ENCODE data around the gene ZNF76.

Gene ZNF76

DNA sequence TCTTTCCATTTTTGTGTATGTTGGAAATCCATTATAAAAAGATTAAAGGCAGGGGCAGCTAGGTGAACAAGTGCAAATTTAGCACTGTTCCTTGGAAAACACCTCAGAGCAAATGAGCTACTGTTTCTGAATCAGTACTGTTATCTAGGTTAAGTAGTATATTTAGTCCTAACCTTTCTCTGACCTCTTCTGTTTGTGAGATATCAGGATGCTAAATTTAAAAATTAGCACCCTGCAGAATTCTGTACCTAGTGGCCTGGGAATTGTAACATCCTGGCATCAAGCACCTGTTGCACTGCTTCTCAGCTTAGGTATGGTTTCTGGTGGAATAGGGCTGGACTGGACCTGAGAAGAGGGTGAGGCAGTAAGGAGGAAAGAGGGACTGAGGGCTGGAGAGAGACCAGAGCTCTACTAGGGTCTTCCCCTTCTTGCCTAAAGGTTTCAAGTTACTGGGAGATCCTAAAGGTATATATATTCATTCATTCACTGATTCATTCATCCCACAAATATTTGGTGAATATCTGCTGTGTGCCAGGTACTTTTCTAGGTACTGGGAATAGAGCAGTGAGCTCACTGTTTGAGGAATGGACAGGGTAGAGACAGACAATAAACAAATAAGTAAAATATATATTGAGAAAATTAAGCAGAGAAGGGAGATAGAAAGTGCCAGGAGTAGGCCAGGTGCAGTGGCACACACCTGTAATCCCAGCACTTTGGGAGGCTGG, 5.2 kb downstream of the ZNF76 start:
- Histone ChIP-seq H3K27ac (ENCODE audit: low read depth, low read length) (no peak overlapping the region), H3K9ac (ENCODE audit: low read depth in 1 of 2, low read length in 2 of 2) (no peak overlapping the region), H3K4me1 (ENCODE audit: control insufficient read depth in 1 of 2, insufficient read depth in 2 of 2, low read length in 2 of 2) (peaks cover 8 to 14% of the 10 kb centered on the region in 2 donors), H3K9me3 (ENCODE audit: control insufficient read depth in 1 of 2, low read length in 2 of 2) (no peaks in the 10 kb centered on the region), H3K4me3 (ENCODE audit: low read depth in 1 of 2, low read length in 2 of 2) (no peak overlapping the region), H3K27me3 (ENCODE audit: control insufficient read depth in 1 of 2, insufficient read depth in 2 of 2, low read length in 2 of 2) (no peaks in the 10 kb centered on the region), H3K36me3 (ENCODE audit: control insufficient read depth in 1 of 2, insufficient read depth in 2 of 2, low read length in 2 of 2) (no peaks in the 10 kb centered on the region)

DNA sequence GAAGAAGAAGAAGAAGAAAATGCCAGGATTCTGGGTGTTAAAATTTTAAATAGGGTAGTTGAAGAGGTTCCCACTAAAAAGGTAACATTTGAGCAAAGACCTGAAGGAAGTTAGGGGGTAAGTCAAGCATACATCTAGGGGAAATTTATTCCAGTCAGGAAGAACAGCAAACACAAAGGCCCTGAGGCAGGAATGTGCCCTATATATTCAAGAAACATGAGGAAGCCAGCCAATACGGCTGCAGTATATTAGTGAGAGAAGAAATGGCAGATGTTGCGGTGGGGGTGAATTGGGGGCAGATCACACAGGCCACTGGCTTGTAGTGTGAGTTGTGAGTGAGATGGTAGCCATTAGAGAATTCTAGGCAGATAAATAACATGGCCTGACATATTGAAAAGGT, 6.0 kb downstream of the ZNF76 start:
- H3K27ac ChIP-seq (ENCODE audit: low read depth, low read length) = no peak overlapping the region
- H3K9me3 ChIP-seq (ENCODE audit: control insufficient read depth in 1 of 2, low read length in 2 of 2) = no peaks in the 10 kb centered on the region
- no peak overlapping the region for H3K4me3 ChIP-seq (ENCODE audit: low read depth in 1 of 2, low read length in 2 of 2)

GRCh38 chr6:35267446-35267845, 7.9 kb downstream of the ZNF76 start:
- Histone ChIP-seq H3K4me1 (ENCODE audit: control insufficient read depth in 1 of 2, insufficient read depth in 2 of 2, low read length in 2 of 2) (peaks cover 3 to 6% of the 10 kb centered on the region in 2 donors), H3K27ac (ENCODE audit: low read depth, low read length) (no peak overlapping the region), H3K9ac (ENCODE audit: low read depth in 1 of 2, low read length in 2 of 2) (no peak overlapping the region), H3K4me3 (ENCODE audit: low read depth in 1 of 2, low read length in 2 of 2) (no peak overlapping the region), H3K9me3 (ENCODE audit: control insufficient read depth in 1 of 2, low read length in 2 of 2) (no peaks in the 10 kb centered on the region), H3K27me3 (ENCODE audit: control insufficient read depth in 1 of 2, insufficient read depth in 2 of 2, low read length in 2 of 2) (no peaks in the 10 kb centered on the region), H3K36me3 (ENCODE audit: control insufficient read depth in 1 of 2, insufficient read depth in 2 of 2, low read length in 2 of 2) (peaks cover 0 to 3% of the 10 kb centered on the region in 2 donors)

More for the DNA sequence above, 6.0 kb downstream of the ZNF76 start:
- Histone ChIP-seq H3K27me3 (ENCODE audit: control insufficient read depth in 1 of 2, insufficient read depth in 2 of 2, low read length in 2 of 2) (no peaks in the 10 kb centered on the region), H3K36me3 (ENCODE audit: control insufficient read depth in 1 of 2, insufficient read depth in 2 of 2, low read length in 2 of 2) (no peaks in the 10 kb centered on the region), H3K9ac (ENCODE audit: low read depth in 1 of 2, low read length in 2 of 2) (no peak overlapping the region), H3K4me1 (ENCODE audit: control insufficient read depth in 1 of 2, insufficient read depth in 2 of 2, low read length in 2 of 2) (peaks cover 3 to 8% of the 10 kb centered on the region in 2 donors)

DNA sequence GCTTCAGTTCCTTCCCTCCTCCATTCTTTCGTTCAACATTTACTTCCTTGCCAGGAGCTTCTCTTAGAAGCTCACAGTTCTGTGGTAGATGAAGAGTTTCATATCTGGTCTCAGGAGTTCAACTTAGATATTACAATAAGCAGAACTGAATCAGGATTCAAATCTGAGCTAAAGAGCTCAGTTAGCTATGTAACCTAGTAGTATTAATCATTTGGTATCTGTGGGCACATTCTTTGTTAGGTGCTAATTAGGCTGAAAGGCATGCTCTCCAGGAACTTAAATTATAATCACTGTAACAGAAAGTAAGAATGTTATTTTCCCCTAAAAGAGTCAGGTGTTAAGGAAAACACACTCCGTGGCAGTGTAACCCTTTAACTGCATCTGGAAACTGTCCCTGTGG, 8.4 kb downstream of the ZNF76 start:
- H3K4me3 ChIP-seq (ENCODE audit: low read depth in 1 of 2, low read length in 2 of 2) = no peak overlapping the region
- peaks cover 3 to 6% of the 10 kb centered on the region in 2 donors for H3K4me1 ChIP-seq (ENCODE audit: control insufficient read depth in 1 of 2, insufficient read depth in 2 of 2, low read length in 2 of 2)
- no peaks in the 10 kb centered on the region for H3K9me3 ChIP-seq (ENCODE audit: control insufficient read depth in 1 of 2, low read length in 2 of 2)
- no peak overlapping the region for H3K9ac ChIP-seq (ENCODE audit: low read depth in 1 of 2, low read length in 2 of 2)
- no peaks in the 10 kb centered on the region for H3K27me3 ChIP-seq (ENCODE audit: control insufficient read depth in 1 of 2, insufficient read depth in 2 of 2, low read length in 2 of 2)
- no peak overlapping the region for H3K27ac ChIP-seq (ENCODE audit: low read depth, low read length)
- H3K36me3 ChIP-seq (ENCODE audit: control insufficient read depth in 1 of 2, insufficient read depth in 2 of 2, low read length in 2 of 2) = peaks cover 0 to 3% of the 10 kb centered on the region in 2 donors

DNA sequence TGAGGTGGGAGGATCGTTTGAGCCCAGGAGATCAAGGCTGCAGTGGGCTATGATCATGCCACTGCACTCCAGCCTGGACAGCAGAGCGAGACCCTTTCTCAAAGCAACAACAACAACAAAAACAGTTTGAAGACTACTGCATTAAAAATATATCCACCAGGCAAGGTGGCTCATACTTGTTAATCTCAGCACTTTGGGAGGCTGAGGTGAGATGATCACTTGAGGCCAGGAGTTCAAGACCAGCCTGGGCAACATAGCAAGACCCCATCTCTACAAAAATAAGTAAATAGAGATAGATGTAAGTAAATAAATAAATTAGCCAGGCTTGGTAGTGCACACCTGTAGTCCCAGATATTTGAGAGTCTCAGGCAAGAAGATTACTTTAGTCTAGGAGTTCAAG, 12.5 kb downstream of the ZNF76 start:
- H3K4me1 ChIP-seq (ENCODE audit: control insufficient read depth in 1 of 2, insufficient read depth in 2 of 2, low read length in 2 of 2) = no peaks in the 10 kb centered on the region
- no peaks in the 10 kb centered on the region for H3K27me3 ChIP-seq (ENCODE audit: control insufficient read depth in 1 of 2, insufficient read depth in 2 of 2, low read length in 2 of 2)
- H3K27ac ChIP-seq (ENCODE audit: low read depth, low read length) = no peak overlapping the region
- no peak overlapping the region for H3K4me3 ChIP-seq (ENCODE audit: low read depth in 1 of 2, low read length in 2 of 2)
- H3K36me3 ChIP-seq (ENCODE audit: control insufficient read depth in 1 of 2, insufficient read depth in 2 of 2, low read length in 2 of 2) = peaks cover 0 to 3% of the 10 kb centered on the region in 2 donors
- H3K9me3 ChIP-seq (ENCODE audit: control insufficient read depth in 1 of 2, low read length in 2 of 2) = no peaks in the 10 kb centered on the region
- H3K9ac ChIP-seq (ENCODE audit: low read depth in 1 of 2, low read length in 2 of 2) = no peak overlapping the region

- no peaks in the 10 kb centered on the region for H3K27me3 ChIP-seq (ENCODE audit: control insufficient read depth in 1 of 2, insufficient read depth in 2 of 2, low read length in 2 of 2)
- no peaks in the 10 kb centered on the region for H3K9me3 ChIP-seq (ENCODE audit: control insufficient read depth in 1 of 2, low read length in 2 of 2)
- H3K4me3 ChIP-seq (ENCODE audit: low read depth in 1 of 2, low read length in 2 of 2) = no peak overlapping the region
- H3K36me3 ChIP-seq (ENCODE audit: control insufficient read depth in 1 of 2, insufficient read depth in 2 of 2, low read length in 2 of 2) = peaks cover 0 to 3% of the 10 kb centered on the region in 2 donors
- H3K9ac ChIP-seq (ENCODE audit: low read depth in 1 of 2, low read length in 2 of 2) = no peak overlapping the region
- no peak overlapping the region for H3K27ac ChIP-seq (ENCODE audit: low read depth, low read length)
- H3K4me1 ChIP-seq (ENCODE audit: control insufficient read depth in 1 of 2, insufficient read depth in 2 of 2, low read length in 2 of 2) = no peaks in the 10 kb centered on the region
These were observed 14.5 kb downstream of the ZNF76 start for GRCh38 chr6:35273822-35274559.

- no peaks in the 10 kb centered on the region for H3K4me1 ChIP-seq (ENCODE audit: control insufficient read depth in 1 of 2, insufficient read depth in 2 of 2, low read length in 2 of 2)
- no peak overlapping the region for H3K27ac ChIP-seq (ENCODE audit: low read depth, low read length)
- H3K36me3 ChIP-seq (ENCODE audit: control insufficient read depth in 1 of 2, insufficient read depth in 2 of 2, low read length in 2 of 2) = peaks cover 0 to 3% of the 10 kb centered on the region in 2 donors
- H3K9me3 ChIP-seq (ENCODE audit: control insufficient read depth in 1 of 2, low read length in 2 of 2) = no peaks in the 10 kb centered on the region
- no peak overlapping the region for H3K4me3 ChIP-seq (ENCODE audit: low read depth in 1 of 2, low read length in 2 of 2)
- H3K9ac ChIP-seq (ENCODE audit: low read depth in 1 of 2, low read length in 2 of 2) = no peak overlapping the region
- no peaks in the 10 kb centered on the region for H3K27me3 ChIP-seq (ENCODE audit: control insufficient read depth in 1 of 2, insufficient read depth in 2 of 2, low read length in 2 of 2)
These were observed 16.3 kb downstream of the ZNF76 start for GRCh38 chr6:35275744-35276260.

DNA sequence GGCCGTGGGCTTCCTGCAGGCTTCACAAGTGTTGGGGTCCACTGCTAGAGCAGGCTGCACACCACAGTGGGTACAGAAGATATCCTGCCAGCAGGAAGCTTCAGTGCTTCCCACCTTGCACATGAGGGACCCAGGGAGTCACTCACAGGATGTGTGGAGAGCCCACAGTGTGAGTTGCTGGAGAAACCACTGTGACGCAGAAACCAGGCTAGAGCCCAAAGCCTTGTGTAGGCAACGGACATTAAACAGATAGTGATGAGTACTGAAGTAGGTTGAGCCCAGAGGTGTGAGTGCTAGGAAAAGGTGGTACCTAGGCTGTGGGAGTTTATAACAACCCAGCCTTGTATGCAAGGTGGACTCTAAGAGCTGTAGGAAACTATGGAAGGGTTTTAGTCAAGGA, 19.2 kb downstream of the ZNF76 start:
- H3K9me3 ChIP-seq (ENCODE audit: control insufficient read depth in 1 of 2, low read length in 2 of 2) = no peaks in the 10 kb centered on the region
- H3K4me3 ChIP-seq (ENCODE audit: low read depth in 1 of 2, low read length in 2 of 2) = no peak overlapping the region
- peaks cover 3 to 26% of the 10 kb centered on the region in 2 donors for H3K36me3 ChIP-seq (ENCODE audit: control insufficient read depth in 1 of 2, insufficient read depth in 2 of 2, low read length in 2 of 2)
- H3K4me1 ChIP-seq (ENCODE audit: control insufficient read depth in 1 of 2, insufficient read depth in 2 of 2, low read length in 2 of 2) = no peaks in the 10 kb centered on the region
- no peak overlapping the region for H3K27ac ChIP-seq (ENCODE audit: low read depth, low read length)
- no peaks in the 10 kb centered on the region for H3K27me3 ChIP-seq (ENCODE audit: control insufficient read depth in 1 of 2, insufficient read depth in 2 of 2, low read length in 2 of 2)
- H3K9ac ChIP-seq (ENCODE audit: low read depth in 1 of 2, low read length in 2 of 2) = no peak overlapping the region

DNA sequence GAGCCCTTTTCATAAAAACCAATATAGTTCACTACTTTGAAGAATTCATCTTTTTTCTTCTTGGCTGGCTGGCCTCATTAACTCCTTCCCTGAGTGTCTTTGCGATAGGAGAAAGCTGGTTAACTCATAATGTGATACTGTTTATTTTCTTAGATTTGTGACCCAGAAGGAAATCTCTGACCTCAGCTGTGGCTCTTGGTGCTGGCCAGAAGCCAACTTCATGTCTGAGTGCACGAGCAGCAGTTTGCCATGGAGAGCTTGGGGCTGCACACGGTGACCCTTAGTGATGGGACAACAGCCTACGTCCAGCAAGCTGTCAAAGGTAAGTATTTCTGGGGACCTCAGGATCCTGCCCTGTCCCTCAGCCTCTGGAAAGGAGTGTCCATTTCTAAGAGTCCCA, 21.4 kb downstream of the ZNF76 start:
- Histone ChIP-seq H3K36me3 (ENCODE audit: control insufficient read depth in 1 of 2, insufficient read depth in 2 of 2, low read length in 2 of 2) (peaks cover 12 to 40% of the 10 kb centered on the region in 2 donors), H3K27me3 (ENCODE audit: control insufficient read depth in 1 of 2, insufficient read depth in 2 of 2, low read length in 2 of 2) (no peaks in the 10 kb centered on the region), H3K4me3 (ENCODE audit: low read depth in 1 of 2, low read length in 2 of 2) (no peak overlapping the region), H3K27ac (ENCODE audit: low read depth, low read length) (no peak overlapping the region), H3K9me3 (ENCODE audit: control insufficient read depth in 1 of 2, low read length in 2 of 2) (no peaks in the 10 kb centered on the region), H3K4me1 (ENCODE audit: control insufficient read depth in 1 of 2, insufficient read depth in 2 of 2, low read length in 2 of 2) (no peaks in the 10 kb centered on the region), H3K9ac (ENCODE audit: low read depth in 1 of 2, low read length in 2 of 2) (no peak overlapping the region)

DNA sequence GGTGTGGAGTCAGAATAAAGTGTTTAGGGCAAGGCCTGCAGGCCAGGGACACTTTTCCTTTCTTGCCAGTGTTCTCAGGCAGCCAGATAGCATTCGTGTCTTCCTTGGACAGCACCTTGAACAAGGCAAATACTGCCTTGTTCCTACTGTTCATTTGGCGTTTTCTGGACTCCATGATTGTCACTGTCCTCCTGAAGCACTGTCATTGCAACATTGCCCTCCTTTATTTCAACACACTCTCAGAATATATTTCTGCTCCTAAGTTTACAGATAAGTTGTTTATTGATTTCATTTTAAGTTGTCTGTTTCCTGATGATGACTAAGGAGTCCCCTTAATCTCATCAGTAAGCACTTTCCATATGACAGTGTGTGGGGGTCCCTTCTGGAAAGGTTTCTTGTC, 22.9 kb downstream of the ZNF76 start:
- Histone ChIP-seq H3K4me3 (ENCODE audit: low read depth in 1 of 2, low read length in 2 of 2) (no peak overlapping the region), H3K36me3 (ENCODE audit: control insufficient read depth in 1 of 2, insufficient read depth in 2 of 2, low read length in 2 of 2) (peaks cover 28 to 56% of the 10 kb centered on the region in 2 donors), H3K27me3 (ENCODE audit: control insufficient read depth in 1 of 2, insufficient read depth in 2 of 2, low read length in 2 of 2) (no peaks in the 10 kb centered on the region), H3K4me1 (ENCODE audit: control insufficient read depth in 1 of 2, insufficient read depth in 2 of 2, low read length in 2 of 2) (no peaks in the 10 kb centered on the region), H3K9me3 (ENCODE audit: control insufficient read depth in 1 of 2, low read length in 2 of 2) (no peaks in the 10 kb centered on the region), H3K27ac (ENCODE audit: low read depth, low read length) (no peak overlapping the region), H3K9ac (ENCODE audit: low read depth in 1 of 2, low read length in 2 of 2) (no peak overlapping the region)
